GM12878 (cell line): ENCODE results near the gene FRS3. TPM values are rescaled to one million over a fixed set of nuclear protein-coding genes. Genes with fewer than 3 reads are reported as not detected.

ENCODE experiments used
- ATAC-seq: fragments of 200-7000 bp; cut with Tn5 transposase; 3 replicates; pipeline ENCODE4 v1.9.1; 2020; ENCODE audit warnings: mild to moderate bottlenecking, moderate library complexity
- BruUV-seq: library from RNA; stranded (reverse); fragments of 400-500 nt; replicated peaks from 2 replicates; lab custom pipeline; 2021; lab: Mats Ljungman, UMichigan
- CTCF ChIA-PET: fragments of 300-600 bp; sonication (Branson Sonifier 250); formaldehyde crosslinking; extraction: SDS; loops from one replicate; lab custom pipeline; 2021; ENCODE audit warnings: inconsistent platforms; lab: Yijun Ruan, JAX
- POLR2A ChIA-PET: fragments of 350-600 bp; formaldehyde crosslinking; extraction: SDS; loops from one replicate; lab custom pipeline; 2021; ENCODE audit warnings: inconsistent platforms; lab: Charles Lee
- RAD21 ChIA-PET: fragments of 300-600 bp; sonication (Branson Sonifier 250); formaldehyde crosslinking; loops from one replicate; lab custom pipeline; 2023; ENCODE audit warnings: antibody characterized with exemption; ENCODE audit not compliant: unreplicated experiment; lab: Charles Lee
- SMC1A ChIA-PET: fragments of 300-600 bp; sonication (Branson Sonifier 250); formaldehyde crosslinking; loops from one replicate; lab custom pipeline; 2023; ENCODE audit not compliant: unreplicated experiment, uncharacterized antibody; lab: Charles Lee
- DNase-seq: peaks from one replicate; pipeline ENCODE4 v3.0.0-alpha.2; 2011; ENCODE audit warnings: low read depth, low spot score
- FAIRE-seq: peaks from 3 replicates; lab custom pipeline; 2011; peaks lifted over from hg19 to GRCh38; lab: Jason Lieb, UNC
- H2AFZ ChIP-seq: 2 replicates; pipeline ENCODE4 v1.6.0; 2011; ENCODE audit warnings: low read depth, low read length, control low read depth; ENCODE audit not compliant: control insufficient read depth
- H3K27ac ChIP-seq: 2 replicates; pipeline ENCODE4 v1.5.1; 2011; ENCODE audit warnings: control low read depth; ENCODE audit not compliant: control insufficient read depth, insufficient read depth
- H3K27me3 ChIP-seq, 2 experiments: replicated peaks in 1 of 2; 2 replicates each; pipeline versions ENCODE4 v1.6.0 to v1.6.1; 2011; ENCODE audit warnings: low read length in 1 of 2; ENCODE audit not compliant: control insufficient read depth in 2 of 2, insufficient read depth in 2 of 2
- H3K36me3 ChIP-seq, 2 experiments: 2 replicates each; pipeline ENCODE4 v1.5.1; 2011; ENCODE audit warnings: low read length in 1 of 2; ENCODE audit not compliant: control insufficient read depth in 2 of 2, insufficient read depth in 2 of 2
- H3K4me1 ChIP-seq: 2 replicates; pipeline ENCODE4 v1.6.1; 2011; ENCODE audit warnings: mild to moderate bottlenecking, low read length, moderate library complexity, mixed read lengths; ENCODE audit not compliant: control insufficient read depth, insufficient read depth
- H3K4me2 ChIP-seq: 2 replicates; pipeline ENCODE4 v1.6.0; 2011; ENCODE audit warnings: control low read depth; ENCODE audit not compliant: control insufficient read depth, insufficient read depth
- H3K4me3 ChIP-seq: fragments of 200-600 bp; sonication (generic); 2 replicates; pipeline ENCODE4 v1.5.1; 2016
- H3K79me2 ChIP-seq: 2 replicates; pipeline ENCODE4 v1.6.0; 2011; ENCODE audit warnings: low read length; ENCODE audit not compliant: control insufficient read depth, insufficient read depth
- H3K9ac ChIP-seq: 2 replicates; pipeline ENCODE4 v1.8.0; 2011; ENCODE audit warnings: low read length, control low read depth, mixed read lengths; ENCODE audit not compliant: control insufficient read depth, insufficient read depth
- H3K9me3 ChIP-seq: replicated peaks from 3 replicates; pipeline ENCODE4 v1.5.1; 2011; ENCODE audit warnings: mild to moderate bottlenecking, low read length; ENCODE audit not compliant: control insufficient read depth, insufficient read depth
- H4K20me1 ChIP-seq: 2 replicates; pipeline ENCODE4 v1.6.0; 2011; ENCODE audit not compliant: control insufficient read depth, insufficient read depth
- BCL3 ChIP-seq: IDR thresholded peaks from 2 replicates; pipeline ENCODE4 v1.6.1; 2011; ENCODE audit warnings: borderline replicate concordance, low read depth, mild to moderate bottlenecking, moderate library complexity, low read length; ENCODE audit not compliant: insufficient read depth, poor library complexity, severe bottlenecking
- IKZF1 ChIP-seq: fragments of 450-650 bp; conservative IDR thresholded peaks from 2 replicates; pipeline ENCODE4 v1.6.1; 2017; ENCODE audit warnings: antibody characterized with exemption, mild to moderate bottlenecking
- MYB ChIP-seq: fragments of 150-350 bp; IDR thresholded peaks from 2 replicates; pipeline ENCODE4 v1.6.1; 2014; ENCODE audit warnings: mild to moderate bottlenecking, low read depth, low read length, borderline replicate concordance
- NFYA ChIP-seq: IDR thresholded peaks from 2 replicates; pipeline ENCODE4 v1.6.1; 2011; ENCODE audit warnings: low read depth, mild to moderate bottlenecking, low read length, improper control_type of control experiment, borderline replicate concordance
- SMARCA5 ChIP-seq: fragments of 450-650 bp; IDR thresholded peaks from 2 replicates; pipeline ENCODE4 v1.6.1; 2017; ENCODE audit warnings: mild to moderate bottlenecking
- WRNIP1 ChIP-seq: IDR thresholded peaks from 2 replicates; pipeline ENCODE4 v1.6.1; 2011; ENCODE audit warnings: low read depth, low read length, improper control_type of control experiment, borderline replicate concordance
- WGBS: methylation state at CpG from one replicate; pipeline ENCODE4 v1.1.6; 2016; ENCODE audit warnings: low lambda C conversion rate; ENCODE audit not compliant: insufficient replicate concordance, insufficient coverage; ENCODE audit errors: missing lambda C conversion rate; 5-methylcytosine and 5-hydroxymethylcytosine counted together
- in situ Hi-C: fragments of 300-500 bp; cut with MboI; formaldehyde crosslinking; loops from 9 replicates; pipeline ENCODE4 v1.14.3; 2018; ENCODE audit warnings: mixed read lengths
- intact Hi-C: fragments of 100-400 bp; cut with micrococcal nuclease; formaldehyde crosslinking; loops from one replicate; pipeline ENCODE4 v1.14.2; 2022; ENCODE audit not compliant: unreplicated experiment
- polyA plus RNA-seq, 11 experiments: library from polyadenylated mRNA; depleted of rRNA in 4 of 11; unstranded in 6 of 11; stranded (reverse) in 5 of 11; fragments of >200 nt; fragmentation: Nextera tagmentation in 4 of 11; fragmentation: Illumina TruSeq in 1 of 11; extraction: Ambion mirVana in 4 of 11; extraction: Trizol in 1 of 11; gene quantifications; 1 replicate in 1 of 11; 2 replicates in 10 of 11; pipeline versions ENCODE4 v1.2.1 to v1.2.3, GENCODE V29; 2011 to 2016; ENCODE audit warnings: inconsistent platforms in 2 of 11, missing spikeins in 2 of 11, low read depth in 1 of 11
- total RNA-seq, 4 experiments: library from RNA; depleted of rRNA in 3 of 4; stranded (reverse); fragments of >200 nt in 3 of 4; fragmentation: Illumina TruSeq in 1 of 4; extraction: Trizol in 1 of 4; gene quantifications; 2 replicates each; pipeline versions ENCODE4 v1.2.1 to v1.2.3, GENCODE V29; 2013 to 2021

The FRS3 gene
- total and polyA plus RNA-seq, 10 of the 15 experiments (the other 5 are each of a cell fraction or from before 2014, with no cell fraction given), result 0.05 to 3.4 (median 1.5) TPM

- no peaks in the 10 kb centered on the region for H3K9me3 ChIP-seq
- in situ Hi-C loops, result no loop called here
- 56% methylated on average over 3 of the region's 3 CpGs for WGBS
Observed at GRCh38 chr6:41774841-41775240, 4.9 kb downstream of the FRS3 start.

More at GRCh38 chr6:41774841-41775240, 4.9 kb downstream of the FRS3 start:
- Histone ChIP-seq H2AFZ (no peak overlapping the region), H3K36me3 (peaks cover 1 to 10% of the 10 kb centered on the region in 2 experiments; a peak in 2 of 4 replicates), H4K20me1 (no peaks in the 10 kb centered on the region), H3K4me3 (no peak overlapping the region), H3K4me1 (peaks cover 4% of the 10 kb centered on the region), H3K4me2 (no peak overlapping the region), H3K27ac (no peak overlapping the region), H3K27me3 (no peaks in the 10 kb centered on the region), H3K9ac (no peak overlapping the region), H3K79me2 (no peaks in the 10 kb centered on the region)
- POLR2A ChIA-PET, result interaction anchor here (0.6 kb wide), 1 partner anchor 20 kb away, joined by 3 read pairs; no protein-coding TSS in a partner anchor
- no peak for DNase-seq
- TF ChIP-seq IKZF1, result no peak
- TF ChIP-seq SMARCA5, result no peak
- no peak for TF ChIP-seq MYB
- TF ChIP-seq BCL3, result no peak
- TF ChIP-seq WRNIP1, result no peak
- no peak for TF ChIP-seq NFYA
- BruUV-seq, result no TSS peak
- no peak for ATAC-seq
- no peak for FAIRE-seq
- SMC1A ChIA-PET, result interaction anchor here (0.9 to 1.6 kb wide), 5 partner anchors 70 to 389 kb away, joined by 3 to 4 read pairs (median 3); no protein-coding TSS in a partner anchor
- CTCF ChIA-PET, result interaction anchor here (0.6 to 4.7 kb wide), 12 partner anchors 12 to 436 kb away, joined by 3 to 38 read pairs (median 3); partner anchors contain the start of gene TOMM6
- intact Hi-C loops, result loop anchor here (5.0 kb wide), 2 partner anchors 68 to 408 kb away; no protein-coding TSS in a partner anchor
- RAD21 ChIA-PET, result interaction anchor here (1.1 to 1.6 kb wide), 4 partner anchors 12 to 172 kb away, joined by 3 to 6 read pairs (median 4); no protein-coding TSS in a partner anchor
